ENCODE data around the gene EDN2.

Gene EDN2

GRCh38 chr1:41479808-41480160 lies 4.7 kb downstream of the EDN2 start:
- ATAC-seq = no peak
- TF ChIP-seq RARB (CRISPR knock-in tag; IDR thresholded peaks at IDR 0.05) (no peak), ESRRG (CRISPR knock-in tag; IDR thresholded peaks at IDR 0.05) (no peak), ZNF70 (CRISPR knock-in tag; IDR thresholded peaks at IDR 0.05) (no peak), CSRNP3 (CRISPR knock-in tag; IDR thresholded peaks at IDR 0.05) (no peak), PATZ1 (CRISPR knock-in tag; IDR thresholded peaks at IDR 0.05; ENCODE audit: borderline replicate concordance) (no peak), CSDC2 (CRISPR knock-in tag; IDR thresholded peaks at IDR 0.05) (no peak), ISL1 (CRISPR knock-in tag; IDR thresholded peaks at IDR 0.05) (no peak), PPARA (CRISPR knock-in tag; IDR thresholded peaks at IDR 0.05; ENCODE audit: borderline replicate concordance) (no peak)

- TF ChIP-seq PATZ1 (CRISPR knock-in tag; IDR thresholded peaks at IDR 0.05; ENCODE audit: borderline replicate concordance) (no peak), TOX (CRISPR knock-in tag; IDR thresholded peaks at IDR 0.05; ENCODE audit: borderline replicate concordance) (no peak), PPARA (CRISPR knock-in tag; IDR thresholded peaks at IDR 0.05; ENCODE audit: borderline replicate concordance) (no peak), SNAI2 (CRISPR knock-in tag; IDR thresholded peaks at IDR 0.05) (no peak), ISL1 (CRISPR knock-in tag; IDR thresholded peaks at IDR 0.05) (no peak), RARB (CRISPR knock-in tag; IDR thresholded peaks at IDR 0.05) (no peak), POU6F1 (CRISPR knock-in tag; IDR thresholded peaks at IDR 0.05; ENCODE audit: borderline replicate concordance, low read depth) (no peak), ESRRG (CRISPR knock-in tag; IDR thresholded peaks at IDR 0.05) (no peak), GLIS3 (CRISPR knock-in tag; IDR thresholded peaks at IDR 0.05) (no peak), ZC3H10 (CRISPR knock-in tag; IDR thresholded peaks at IDR 0.05) (no peak), TCF4 (CRISPR knock-in tag; IDR thresholded peaks at IDR 0.05; ENCODE audit: borderline replicate concordance) (no peak), CSRNP3 (CRISPR knock-in tag; IDR thresholded peaks at IDR 0.05) (no peak), ARNTL (CRISPR knock-in tag; IDR thresholded peaks at IDR 0.05; ENCODE audit: borderline replicate concordance, low read depth) (no peak), CSDC2 (CRISPR knock-in tag; IDR thresholded peaks at IDR 0.05) (no peak)
- peak; percentile 5; the same call in 2 of the 3 replicates for ATAC-seq
Measured at GRCh38 chr1:41479000-41479807, 5.3 kb downstream of the EDN2 start.

- ATAC-seq = no peak
- TF ChIP-seq PPARA (CRISPR knock-in tag; IDR thresholded peaks at IDR 0.05; ENCODE audit: borderline replicate concordance) (no peak), CSRNP3 (CRISPR knock-in tag; IDR thresholded peaks at IDR 0.05) (no peak), PATZ1 (CRISPR knock-in tag; IDR thresholded peaks at IDR 0.05; ENCODE audit: borderline replicate concordance) (no peak), ESRRG (CRISPR knock-in tag; IDR thresholded peaks at IDR 0.05) (no peak), ZFP3 (CRISPR knock-in tag; IDR thresholded peaks at IDR 0.05) (no peak), SNAI2 (CRISPR knock-in tag; IDR thresholded peaks at IDR 0.05) (no peak), TSHZ2 (CRISPR knock-in tag; IDR thresholded peaks at IDR 0.05) (no peak), ARNTL (CRISPR knock-in tag; IDR thresholded peaks at IDR 0.05; ENCODE audit: borderline replicate concordance, low read depth) (no peak)
Measured at GRCh38 chr1:41478118-41478748, 6.2 kb downstream of the EDN2 start.

All from SK-N-SH treated with all-trans-retinoic acid at 6 μM for 48 hours (cell line).